ENCODE data around the gene DCST2.
A peak's percentile ranks its signal among the peaks of the same experiment; 100 is the strongest.

The DCST2 gene

DNA sequence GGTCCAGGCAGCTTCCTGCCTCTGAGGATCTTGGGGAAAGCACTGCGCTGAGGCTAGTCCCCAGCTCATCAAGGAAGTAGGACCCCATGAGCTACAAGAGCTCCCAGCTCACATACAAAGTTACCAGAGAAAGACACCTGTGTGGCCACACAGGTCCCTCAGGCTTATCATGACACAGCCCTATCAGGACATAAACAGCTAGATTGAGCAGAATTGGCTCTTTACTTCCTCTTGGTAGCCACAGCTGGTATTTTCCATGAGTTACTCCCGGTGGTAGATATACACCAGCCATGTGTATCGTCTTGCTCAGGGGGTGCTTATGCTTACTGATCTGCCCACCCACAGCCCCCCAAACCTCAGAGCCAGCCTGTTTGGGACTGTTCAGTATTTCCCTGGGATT lies 39.0 kb downstream of the DCST2 start:
- peaks cover 7% of the 10 kb centered on the region for H3K36me3 Mint-ChIP-seq (ENCODE audit: low read depth)
- no peaks in the 10 kb centered on the region for H3K9me3 Mint-ChIP-seq
- H3K27me3 Mint-ChIP-seq (ENCODE audit: low read depth, poor library complexity), result peaks cover 4% of the 10 kb centered on the region
- no peak for DNase-seq
- peak overlapping the region; percentile 76 for H3K27ac Mint-ChIP-seq
- peaks cover 41% of the 10 kb centered on the region for H3K4me1 Mint-ChIP-seq
- H3K4me3 Mint-ChIP-seq, result no peak overlapping the region
- TF ChIP-seq, protein P1, sequence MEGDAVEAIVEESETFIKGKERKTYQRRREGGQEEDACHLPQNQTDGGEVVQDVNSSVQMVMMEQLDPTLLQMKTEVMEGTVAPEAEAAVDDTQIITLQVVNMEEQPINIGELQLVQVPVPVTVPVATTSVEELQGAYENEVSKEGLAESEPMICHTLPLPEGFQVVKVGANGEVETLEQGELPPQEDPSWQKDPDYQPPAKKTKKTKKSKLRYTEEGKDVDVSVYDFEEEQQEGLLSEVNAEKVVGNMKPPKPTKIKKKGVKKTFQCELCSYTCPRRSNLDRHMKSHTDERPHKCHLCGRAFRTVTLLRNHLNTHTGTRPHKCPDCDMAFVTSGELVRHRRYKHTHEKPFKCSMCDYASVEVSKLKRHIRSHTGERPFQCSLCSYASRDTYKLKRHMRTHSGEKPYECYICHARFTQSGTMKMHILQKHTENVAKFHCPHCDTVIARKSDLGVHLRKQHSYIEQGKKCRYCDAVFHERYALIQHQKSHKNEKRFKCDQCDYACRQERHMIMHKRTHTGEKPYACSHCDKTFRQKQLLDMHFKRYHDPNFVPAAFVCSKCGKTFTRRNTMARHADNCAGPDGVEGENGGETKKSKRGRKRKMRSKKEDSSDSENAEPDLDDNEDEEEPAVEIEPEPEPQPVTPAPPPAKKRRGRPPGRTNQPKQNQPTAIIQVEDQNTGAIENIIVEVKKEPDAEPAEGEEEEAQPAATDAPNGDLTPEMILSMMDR (IDR thresholded peaks at IDR 0.05), result no peak

DNA sequence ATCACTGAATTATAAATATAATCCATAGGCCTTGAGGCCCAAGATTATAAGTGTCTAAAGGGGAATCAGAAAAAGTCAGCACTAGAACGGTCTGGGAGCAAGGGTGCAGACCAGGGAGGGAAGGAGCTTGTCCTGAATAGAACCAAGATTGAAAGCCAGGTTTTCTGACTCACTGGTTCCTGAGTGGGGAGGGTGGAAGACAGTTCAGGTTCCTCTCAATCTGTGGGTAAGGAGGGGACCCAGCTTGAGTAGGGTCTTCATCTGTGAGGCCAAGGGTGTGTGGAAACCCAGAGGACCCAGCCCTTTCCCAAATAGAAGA lies 39.4 kb downstream of the DCST2 start:
- DNase-seq, result no peak
- Mint-ChIP-seq H3K4me1 (peaks cover 40% of the 10 kb centered on the region), H3K27me3 (ENCODE audit: low read depth, poor library complexity) (peaks cover 4% of the 10 kb centered on the region), H3K27ac (peak overlapping the region; percentile 26), H3K4me3 (no peak overlapping the region), H3K9me3 (no peaks in the 10 kb centered on the region), H3K36me3 (ENCODE audit: low read depth) (peaks cover 8% of the 10 kb centered on the region)
- TF ChIP-seq, protein P1 (IDR thresholded peaks at IDR 0.05), result no peak

GRCh38 chr1:154993572-154994268 lies 39.9 kb downstream of the DCST2 start, which contains the start of gene LENEP:
LENEP (plus strand) TSS chr1:154993586; CDS start chr1:154993608, 22 bp downstream.
- H3K4me3 Mint-ChIP-seq, result no peak within 1 kb of the TSS
- H3K9me3 Mint-ChIP-seq, result no peaks in the 10 kb centered on the region
- H3K4me1 Mint-ChIP-seq, result peaks cover 40% of the 10 kb centered on the region
- H3K36me3 Mint-ChIP-seq (ENCODE audit: low read depth), result peaks cover 13% of the 10 kb centered on the region
- TF ChIP-seq, protein P1 (IDR thresholded peaks at IDR 0.05), result no peak
- peak within 1 kb of the TSS; percentile 86 for H3K27ac Mint-ChIP-seq
- H3K27me3 Mint-ChIP-seq (ENCODE audit: low read depth, poor library complexity), result peaks cover 4% of the 10 kb centered on the region
- DNase-seq, result no peak

DNA sequence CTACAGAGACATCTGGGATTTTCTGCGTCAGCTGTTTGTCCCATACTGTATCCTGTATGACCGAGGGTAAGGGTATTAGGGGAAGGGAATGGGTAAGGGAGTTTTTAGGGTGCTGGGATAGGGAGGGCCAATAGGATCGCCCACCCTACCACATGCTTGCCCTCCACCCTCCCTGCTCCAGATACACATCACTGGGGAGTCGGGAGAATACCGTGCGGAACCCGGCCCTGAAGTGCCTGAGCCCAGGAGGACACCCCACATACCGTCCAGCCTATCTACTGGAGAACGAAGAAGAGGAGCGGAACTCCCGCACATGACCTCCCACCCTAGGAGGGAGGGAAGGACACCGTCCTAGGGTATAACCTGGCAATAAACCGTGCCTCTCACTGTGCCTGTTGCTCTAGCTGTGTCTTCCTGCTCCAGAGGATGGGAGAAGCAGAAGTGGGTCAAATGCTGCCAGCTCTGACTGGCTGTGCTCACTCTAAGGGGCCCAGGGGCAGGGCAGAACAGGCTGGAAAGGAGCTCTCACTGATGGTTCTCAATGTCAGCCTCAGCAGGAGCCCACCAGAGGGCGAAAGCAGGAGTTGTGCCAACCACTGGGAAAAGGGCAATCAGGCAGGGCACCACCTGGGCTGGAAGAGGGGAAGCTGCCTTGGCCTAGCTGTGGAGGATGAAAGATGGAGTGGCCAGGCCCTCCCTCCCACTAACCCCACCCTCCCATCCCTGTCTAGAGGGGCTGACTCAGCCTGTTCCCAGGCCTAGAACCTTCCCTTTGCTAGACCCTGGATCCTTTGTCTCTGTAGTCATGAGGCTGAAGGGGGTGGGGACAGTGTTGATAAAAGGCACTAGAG lies 40.6 kb downstream of the DCST2 start:
- TF ChIP-seq, protein P1 (IDR thresholded peaks at IDR 0.05), result no peak
- Mint-ChIP-seq H3K27me3 (ENCODE audit: low read depth, poor library complexity) (peaks cover 4% of the 10 kb centered on the region), H3K4me3 (no peak overlapping the region), H3K36me3 (ENCODE audit: low read depth) (peaks cover 19% of the 10 kb centered on the region), H3K9me3 (no peaks in the 10 kb centered on the region), H3K4me1 (peaks cover 39% of the 10 kb centered on the region), H3K27ac (peak overlapping the region; percentile 86)
- no peak for DNase-seq

- peaks cover 30% of the 10 kb centered on the region for H3K36me3 Mint-ChIP-seq (ENCODE audit: low read depth)
- no peak overlapping the region for H3K27ac Mint-ChIP-seq
- H3K9me3 Mint-ChIP-seq, result no peaks in the 10 kb centered on the region
- H3K27me3 Mint-ChIP-seq (ENCODE audit: low read depth, poor library complexity), result no peaks in the 10 kb centered on the region
- TF ChIP-seq, protein P1 (IDR thresholded peaks at IDR 0.05), result no peak
- no peak for DNase-seq
- H3K4me3 Mint-ChIP-seq, result no peak overlapping the region
- peaks cover 25% of the 10 kb centered on the region for H3K4me1 Mint-ChIP-seq
Measured at GRCh38 chr1:154990276-154990675, 43.3 kb downstream of the DCST2 start.

Data from nephron progenitor cell (in vitro differentiated cells).